Natural killer cell (primary cell): ENCODE measurements around the gene PBXIP1. TPM values are rescaled to one million over a fixed set of nuclear protein-coding genes. Genes with fewer than 3 reads are reported as not detected.

Experiments
- ATAC-seq, 3 donors: fragments of 150-1000 bp in 2 of 3; fragments of 200-7000 bp in 1 of 3; cut with Tn5 transposase; 1 replicate in 1 of 3; 2 replicates in 2 of 3; pipeline ENCODE4 v1.10.0; 2021; ENCODE audit warnings: mild to moderate bottlenecking in 2 of 3, moderate library complexity in 2 of 3
- DNase-seq, 2 donors: peaks; one replicate each; pipeline versions ENCODE4 v3.0.0 to v3.0.0-alpha.2; 2013 to 2021; ENCODE audit warnings: mixed read lengths in 1 of 2
- H3K27ac ChIP-seq: one replicate; pipeline ENCODE4 v1.5.1; 2013; ENCODE audit warnings: mild to moderate bottlenecking, low read length
- H3K27me3 ChIP-seq: one replicate; pipeline ENCODE4 v1.6.1; 2013; ENCODE audit warnings: low read length; ENCODE audit not compliant: control insufficient read depth, insufficient read depth
- H3K36me3 ChIP-seq: one replicate; pipeline ENCODE4 v1.6.1; 2013; ENCODE audit warnings: low read length; ENCODE audit not compliant: control insufficient read depth, insufficient read depth
- H3K4me1 ChIP-seq: one replicate; pipeline ENCODE4 v1.6.1; 2013; ENCODE audit warnings: low read length; ENCODE audit not compliant: control insufficient read depth, insufficient read depth
- H3K4me3 ChIP-seq: one replicate; pipeline ENCODE4 v1.5.1; 2013; ENCODE audit warnings: low read length
- H3K9me3 ChIP-seq: one replicate; pipeline ENCODE4 v1.6.1; 2013; ENCODE audit warnings: low read length; ENCODE audit not compliant: control insufficient read depth, insufficient read depth
- H3K27ac Mint-ChIP-seq, 2 donors: one replicate each; pipeline ENCODE4 v1.8.0; 2022; ENCODE audit warnings: mild to moderate bottlenecking in 2 of 2, mixed read lengths in 2 of 2, moderate library complexity in 1 of 2
- H3K27me3 Mint-ChIP-seq, 2 donors: one replicate each; pipeline ENCODE4 v1.8.0; 2022; ENCODE audit warnings: low read depth in 2 of 2, mixed read lengths in 2 of 2
- H3K36me3 Mint-ChIP-seq: one replicate; pipeline ENCODE4 v1.8.0; 2022; ENCODE audit warnings: mixed read lengths
- H3K4me1 Mint-ChIP-seq, 2 donors: one replicate each; pipeline ENCODE4 v1.8.0; 2022; ENCODE audit warnings: mixed read lengths in 2 of 2
- H3K4me3 Mint-ChIP-seq: one replicate; pipeline ENCODE4 v1.8.0; 2022; ENCODE audit warnings: mild to moderate bottlenecking, moderate library complexity, mixed read lengths
- H3K9me3 Mint-ChIP-seq, 2 donors: one replicate each; pipeline ENCODE4 v1.8.0; 2022; ENCODE audit warnings: mixed read lengths in 2 of 2
- CTCF ChIP-seq: fragments of 200-600 bp; IDR thresholded peaks from one replicate; pipeline ENCODE4 v1.8.0; 2022; ENCODE audit warnings: antibody characterized with exemption
- WGBS: methylation state at CpG from one replicate; pipeline ENCODE4 v1.1.7; 2013; ENCODE audit warnings: missing lambda C conversion rate; ENCODE audit not compliant: insufficient coverage; 5-methylcytosine and 5-hydroxymethylcytosine counted together
- intact Hi-C: fragments of 100-400 bp; cut with micrococcal nuclease; formaldehyde crosslinking; loops from one replicate; pipeline ENCODE4 v1.14.2; 2022
- total RNA-seq, 4 donors: library from RNA; stranded (reverse); fragments of 120-200 nt in 1 of 4; gene quantifications; one replicate each; pipeline versions ENCODE4 v1.2.3 to v1.2.4, GENCODE V29; 2013 to 2022

The PBXIP1 gene
- total RNA-seq, 3 donors from 2014 or later (not counting 1 experiment from before 2014, with no cell fraction given), result 158 to 200 (median 197) TPM

GRCh38 chr1:154923695-154924094 is 32.2 kb downstream of the PBXIP1 start:
- WGBS, result 100% methylated on average over 3 of the region's 3 CpGs
- H3K9me3 ChIP-seq, result no peaks in the 10 kb centered on the region
- no peak for TF ChIP-seq CTCF
- no peak overlapping the region for H3K4me3 ChIP-seq
- no peaks in the 10 kb centered on the region for H3K27me3 ChIP-seq
- Mint-ChIP-seq H3K36me3 (no peaks in the 10 kb centered on the region), H3K4me3 (no peak overlapping the region), H3K4me1 (peaks cover 0 to 11% of the 10 kb centered on the region in 2 donors), H3K9me3 (no peaks in the 10 kb centered on the region), H3K27me3 (no peaks in the 10 kb centered on the region), H3K27ac (no peak overlapping the region)
- ATAC-seq (no peak), DNase-seq (no peak)
- H3K4me1 ChIP-seq, result no peaks in the 10 kb centered on the region
- peaks cover 44% of the 10 kb centered on the region for H3K36me3 ChIP-seq
- no peak overlapping the region for H3K27ac ChIP-seq
- intact Hi-C loops, result no loop called here

- no peak for DNase-seq
- intact Hi-C loops, result no loop called here
- Histone ChIP-seq H3K4me1 (no peaks in the 10 kb centered on the region), H3K27ac (no peak overlapping the region), H3K9me3 (no peaks in the 10 kb centered on the region), H3K27me3 (no peaks in the 10 kb centered on the region), H3K36me3 (no peaks in the 10 kb centered on the region), H3K4me3 (no peak overlapping the region)
- no peaks in the 10 kb centered on the region for H3K4me1 Mint-ChIP-seq
- no peaks in the 10 kb centered on the region for H3K27me3 Mint-ChIP-seq
- 100% methylated on average over 3 of the region's 3 CpGs for WGBS
- H3K36me3 Mint-ChIP-seq, result peaks cover 7% of the 10 kb centered on the region
- no peak for ATAC-seq
- no peak overlapping the region for H3K4me3 Mint-ChIP-seq
- H3K27ac Mint-ChIP-seq, result no peak overlapping the region
- TF ChIP-seq CTCF, result no peak
- H3K9me3 Mint-ChIP-seq, result no peaks in the 10 kb centered on the region
Measured at GRCh38 chr1:154913273-154913672, 42.6 kb downstream of the PBXIP1 start.

- no peak for TF ChIP-seq CTCF
- 95% methylated on average over 2 of the region's 2 CpGs for WGBS
- Histone ChIP-seq H3K4me3 (no peak overlapping the region), H3K4me1 (no peaks in the 10 kb centered on the region), H3K27ac (no peak overlapping the region), H3K36me3 (no peaks in the 10 kb centered on the region), H3K27me3 (no peaks in the 10 kb centered on the region), H3K9me3 (no peaks in the 10 kb centered on the region)
- no peaks in the 10 kb centered on the region for H3K4me1 Mint-ChIP-seq
- no peak overlapping the region for H3K4me3 Mint-ChIP-seq
- ATAC-seq (no peak), DNase-seq (no peak)
- intact Hi-C loops, result no loop called here
- H3K27me3 Mint-ChIP-seq, result no peaks in the 10 kb centered on the region
- no peak overlapping the region for H3K27ac Mint-ChIP-seq
- no peaks in the 10 kb centered on the region for H3K9me3 Mint-ChIP-seq
- peaks cover 7% of the 10 kb centered on the region for H3K36me3 Mint-ChIP-seq
Measured at GRCh38 chr1:154912755-154913154, 43.1 kb downstream of the PBXIP1 start.
